ENCODE measurements around the gene ICE1. TPM values are rescaled to one million over a fixed set of nuclear protein-coding genes. Genes with fewer than 3 reads are reported as not detected.

ICE1 gene
- total and polyA plus RNA-seq, 8 donors = 22.3 to 32.0 (median 30.5) TPM

DNA sequence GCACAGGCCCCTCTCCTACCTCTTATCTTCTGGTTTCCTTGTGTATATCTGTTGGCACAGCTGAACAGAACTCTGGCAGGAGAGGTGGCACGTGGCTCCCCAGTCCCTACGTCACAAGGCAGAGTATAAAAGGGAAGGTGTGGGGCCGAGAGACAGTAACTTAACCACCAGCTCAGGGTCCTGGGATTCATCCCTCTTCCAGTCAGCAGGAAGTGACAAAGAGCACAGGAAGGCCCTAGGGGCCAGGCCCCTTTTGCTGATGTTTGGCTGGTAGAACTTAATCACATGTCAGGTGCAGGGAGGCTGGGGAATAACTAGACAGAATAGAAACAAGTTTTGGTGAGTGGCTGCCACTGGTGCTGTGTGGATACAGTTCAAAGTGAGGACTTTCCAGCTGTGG is 4.5 kb upstream of the ICE1 start:
- intact Hi-C loops (cut with DNase I) = loop anchor here in 1 of 2 donors (10.0 kb wide), 1 partner anchor 543 kb away; no protein-coding TSS in a partner anchor
- Histone ChIP-seq H3K27ac (no peak overlapping the region), H3K4me3 (no peak overlapping the region), H3K27me3 (no peaks in the 10 kb centered on the region), H3K36me3 (no peaks in the 10 kb centered on the region), H3K9me3 (no peaks in the 10 kb centered on the region), H3K4me1 (peaks cover 12 to 16% of the 10 kb centered on the region in 2 donors)
- DNase-seq (no peak), ATAC-seq (no peak)
- TF ChIP-seq, protein P1, sequence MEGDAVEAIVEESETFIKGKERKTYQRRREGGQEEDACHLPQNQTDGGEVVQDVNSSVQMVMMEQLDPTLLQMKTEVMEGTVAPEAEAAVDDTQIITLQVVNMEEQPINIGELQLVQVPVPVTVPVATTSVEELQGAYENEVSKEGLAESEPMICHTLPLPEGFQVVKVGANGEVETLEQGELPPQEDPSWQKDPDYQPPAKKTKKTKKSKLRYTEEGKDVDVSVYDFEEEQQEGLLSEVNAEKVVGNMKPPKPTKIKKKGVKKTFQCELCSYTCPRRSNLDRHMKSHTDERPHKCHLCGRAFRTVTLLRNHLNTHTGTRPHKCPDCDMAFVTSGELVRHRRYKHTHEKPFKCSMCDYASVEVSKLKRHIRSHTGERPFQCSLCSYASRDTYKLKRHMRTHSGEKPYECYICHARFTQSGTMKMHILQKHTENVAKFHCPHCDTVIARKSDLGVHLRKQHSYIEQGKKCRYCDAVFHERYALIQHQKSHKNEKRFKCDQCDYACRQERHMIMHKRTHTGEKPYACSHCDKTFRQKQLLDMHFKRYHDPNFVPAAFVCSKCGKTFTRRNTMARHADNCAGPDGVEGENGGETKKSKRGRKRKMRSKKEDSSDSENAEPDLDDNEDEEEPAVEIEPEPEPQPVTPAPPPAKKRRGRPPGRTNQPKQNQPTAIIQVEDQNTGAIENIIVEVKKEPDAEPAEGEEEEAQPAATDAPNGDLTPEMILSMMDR (IDR thresholded peaks at IDR 0.05) = no peak

DNA sequence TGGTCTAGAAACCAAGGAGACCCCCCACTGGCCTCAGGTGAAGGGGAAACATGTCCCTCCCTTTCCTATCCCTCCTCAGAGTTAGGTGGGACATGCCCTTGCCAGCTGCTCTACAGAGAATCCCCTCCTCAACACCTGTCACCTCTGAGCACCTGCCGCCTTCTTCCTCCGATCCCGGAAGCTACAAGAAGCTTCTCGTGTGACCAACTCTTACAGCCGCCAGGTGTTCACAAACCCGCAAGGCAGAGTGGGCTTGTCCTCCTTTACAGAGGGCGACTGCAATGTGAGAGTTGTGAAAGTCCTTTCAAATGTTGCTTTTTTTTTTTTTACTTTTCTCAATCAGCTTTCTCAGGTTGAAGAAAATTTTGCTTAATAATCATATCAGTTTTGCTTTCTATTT is 3.7 kb upstream of the ICE1 start:
- Histone ChIP-seq H3K4me1 (peaks cover 17 to 23% of the 10 kb centered on the region in 2 donors), H3K4me3 (no peak overlapping the region), H3K27me3 (no peaks in the 10 kb centered on the region), H3K27ac (no peak overlapping the region), H3K36me3 (no peaks in the 10 kb centered on the region), H3K9me3 (no peaks in the 10 kb centered on the region)
- DNase-seq (no peak), ATAC-seq (no peak)
- TF ChIP-seq, protein P1 (IDR thresholded peaks at IDR 0.05) = no peak
- intact Hi-C loops (cut with DNase I) = loop anchor here in 1 of 2 donors (10.0 kb wide), 1 partner anchor 544 kb away; no protein-coding TSS in a partner anchor

DNA sequence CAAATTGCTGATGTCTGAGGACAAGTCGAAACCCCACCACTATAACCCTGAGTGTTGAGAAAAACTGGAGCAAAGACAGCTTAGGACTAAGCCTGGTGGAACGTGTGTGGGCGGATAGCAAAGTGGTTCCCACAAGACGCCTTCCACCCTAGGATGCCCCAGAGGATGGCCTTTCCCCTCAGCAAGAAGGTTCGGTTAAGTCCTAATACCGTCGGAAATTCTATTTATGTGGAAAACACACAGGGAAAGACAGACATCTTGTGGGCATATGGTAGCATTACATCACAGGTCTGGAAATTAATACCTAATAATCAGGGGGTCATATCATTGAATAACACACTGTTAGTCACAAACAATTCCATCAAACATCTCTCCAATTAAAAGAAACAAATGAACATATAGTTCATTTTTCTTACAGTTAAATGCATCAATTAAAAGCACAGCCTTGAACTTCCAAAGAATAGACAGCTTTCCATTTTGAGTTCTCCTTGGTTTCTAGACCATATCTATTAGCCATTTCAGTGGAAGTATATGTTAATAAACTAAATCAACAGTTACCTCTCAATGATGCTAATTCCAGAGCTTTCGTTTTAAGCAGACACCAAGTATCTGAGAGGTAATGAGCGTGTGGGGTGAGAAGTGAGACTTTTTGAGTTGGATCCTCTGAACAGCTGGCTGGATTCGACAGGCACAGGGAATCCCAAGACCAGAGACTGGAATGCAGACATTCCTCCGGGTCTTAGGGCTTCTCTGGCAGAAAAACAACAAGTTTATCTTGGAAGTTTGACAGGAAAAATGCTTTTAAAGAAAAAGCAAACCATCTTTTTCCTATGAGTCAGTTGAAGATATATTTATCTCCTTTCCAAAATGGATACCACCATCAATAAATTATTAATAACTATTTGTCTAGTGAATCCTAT is 2.9 kb upstream of the ICE1 start:
- no peaks in the 10 kb centered on the region for H3K27me3 ChIP-seq
- intact Hi-C loops (cut with DNase I) = loop anchor here in 1 of 2 donors (10.0 kb wide), 1 partner anchor 545 kb away; no protein-coding TSS in a partner anchor
- TF ChIP-seq, protein P1 (IDR thresholded peaks at IDR 0.05) = peak; percentile 30 to 55
- H3K27ac ChIP-seq = no peak overlapping the region
- peaks cover 25 to 31% of the 10 kb centered on the region in 2 donors for H3K4me1 ChIP-seq
- ATAC-seq = no peak
- DNase-seq = peak in 2 of 4 donors; percentile 27 to 39
- H3K9me3 ChIP-seq = no peaks in the 10 kb centered on the region
- no peaks in the 10 kb centered on the region for H3K36me3 ChIP-seq
- no peak overlapping the region for H3K4me3 ChIP-seq

DNA sequence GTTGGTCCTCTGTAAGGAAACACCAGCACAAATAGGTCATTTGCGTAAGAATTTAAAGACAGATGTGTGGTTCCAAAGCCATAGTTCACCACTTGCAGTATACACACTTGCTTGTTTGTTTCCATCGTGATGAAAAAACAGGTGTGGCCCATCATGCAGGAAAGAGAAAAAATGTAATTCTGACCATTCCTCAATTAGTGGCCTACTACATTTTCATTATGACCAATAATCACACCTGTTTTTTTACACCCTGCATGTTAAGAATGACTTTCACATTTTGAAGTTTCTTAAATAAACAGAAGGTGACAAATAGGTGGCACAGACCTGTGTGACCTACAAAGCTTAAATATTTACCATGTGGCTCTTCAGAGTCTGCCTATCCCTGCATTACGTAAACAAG is 2.2 kb upstream of the ICE1 start:
- Histone ChIP-seq H3K27me3 (no peaks in the 10 kb centered on the region), H3K36me3 (no peaks in the 10 kb centered on the region), H3K4me3 (no peak overlapping the region), H3K27ac (no peak overlapping the region), H3K9me3 (no peaks in the 10 kb centered on the region), H3K4me1 (peaks cover 32% of the 10 kb centered on the region in 2 donors)
- ATAC-seq (no peak), DNase-seq (no peak)
- TF ChIP-seq, protein P1 (IDR thresholded peaks at IDR 0.05) = no peak
- intact Hi-C loops (cut with DNase I) = no loop called here

Measured in left lung (tissue), 10 donors.